H1 (cell line): Measurements from ENCODE around the gene NELL1. TPM values are rescaled to one million over a fixed set of nuclear protein-coding genes. Genes with fewer than 3 reads are reported as not detected.

ENCODE experiments used
- CTCF ChIA-PET: fragments of 300-600 bp; sonication (Branson Sonifier 250); formaldehyde crosslinking; loops from one replicate; lab custom pipeline; 2021; ENCODE audit not compliant: partially characterized antibody; lab: Charles Lee
- POLR2A ChIA-PET: fragments of 300-600 bp; sonication (Branson Sonifier 250); formaldehyde crosslinking; loops from one replicate; lab custom pipeline; 2021; ENCODE audit warnings: inconsistent platforms; ENCODE audit not compliant: partially characterized antibody; lab: Charles Lee
- DNase-seq, 2 experiments: peaks; one replicate each; pipeline versions ENCODE4 v3.0.0 to v3.0.0-alpha.2; 2010 to 2022; ENCODE audit warnings: low spot score in 2 of 2, low read depth in 1 of 2, mixed read lengths in 1 of 2
- FAIRE-seq: peaks from 2 replicates; lab custom pipeline; 2011; peaks lifted over from hg19 to GRCh38; lab: Jason Lieb, UNC
- H2AFZ ChIP-seq: 2 replicates; pipeline ENCODE4 v1.8.1; 2012; ENCODE audit warnings: low read length, inconsistent platforms
- H2AK5ac ChIP-seq: 2 replicates; pipeline ENCODE4 v1.6.1; 2013; ENCODE audit warnings: low read depth, low read length
- H2BK120ac ChIP-seq: replicated peaks from 2 replicates; pipeline ENCODE3; 2013; ENCODE audit warnings: low read depth, low read length, inconsistent platforms
- H2BK12ac ChIP-seq: 2 replicates; pipeline ENCODE4 v1.6.1; 2013; ENCODE audit warnings: low read depth, low read length
- H2BK15ac ChIP-seq: 2 replicates; pipeline ENCODE4 v1.6.1; 2013; ENCODE audit warnings: low read length
- H2BK20ac ChIP-seq: 2 replicates; pipeline ENCODE4 v1.6.1; 2013; ENCODE audit warnings: low read length
- H2BK5ac ChIP-seq: 2 replicates; pipeline ENCODE4 v1.6.1; 2013; ENCODE audit warnings: low read depth, low read length
- H3K14ac ChIP-seq: 2 replicates; pipeline ENCODE4 v1.6.1; 2013; ENCODE audit warnings: inconsistent platforms; ENCODE audit not compliant: insufficient read length
- H3K18ac ChIP-seq: 2 replicates; pipeline ENCODE4 v1.6.1; 2013; ENCODE audit warnings: low read length; ENCODE audit errors: extremely low read depth
- H3K23ac ChIP-seq: 2 replicates; pipeline ENCODE4 v1.6.1; 2013; ENCODE audit warnings: inconsistent platforms; ENCODE audit not compliant: insufficient read length
- H3K23me2 ChIP-seq: 2 replicates; pipeline ENCODE4 v1.6.1; 2013; ENCODE audit warnings: low read depth, low read length
- H3K27ac ChIP-seq: 2 replicates; pipeline ENCODE4 v1.6.1; 2011; ENCODE audit warnings: low read depth, low read length, inconsistent platforms
- H3K27me3 ChIP-seq, 4 experiments: replicated peaks in 1 of 4; 1 replicate in 1 of 4; 2 replicates in 3 of 4; pipeline versions ENCODE4 v1.6.1 to v1.8.1; 2011 to 2013; ENCODE audit warnings: low read length in 3 of 4, mild to moderate bottlenecking in 3 of 4, inconsistent platforms in 2 of 4, mixed read lengths in 2 of 4, moderate library complexity in 1 of 4; ENCODE audit not compliant: control insufficient read depth in 3 of 4, insufficient read depth in 3 of 4; ENCODE audit errors: extremely low read depth in 1 of 4
- H3K36me3 ChIP-seq, 4 experiments: 2 replicates each; pipeline versions ENCODE4 v1.6.1 to v1.8.1; 2011 to 2013; ENCODE audit warnings: mild to moderate bottlenecking in 4 of 4, low read length in 3 of 4, moderate library complexity in 2 of 4, control low read depth in 1 of 4, inconsistent platforms in 1 of 4; ENCODE audit not compliant: insufficient read depth in 4 of 4, control insufficient read depth in 2 of 4
- H3K4ac ChIP-seq: replicated peaks from 2 replicates; pipeline ENCODE3; 2013; ENCODE audit warnings: low read length, low read depth, mixed read lengths, inconsistent platforms; ENCODE audit not compliant: insufficient read length
- H3K4me1 ChIP-seq, 4 experiments: replicated peaks in 1 of 4; 1 replicate in 1 of 4; 2 replicates in 3 of 4; pipeline versions ENCODE4 v1.6.1 to v1.8.1; 2011 to 2013; ENCODE audit warnings: low read length in 3 of 4, inconsistent platforms in 2 of 4, mixed read lengths in 1 of 4; ENCODE audit not compliant: insufficient read depth in 4 of 4, control insufficient read depth in 3 of 4
- H3K4me2 ChIP-seq, 2 experiments: 2 replicates each; pipeline versions ENCODE4 v1.6.1 to v1.8.1; 2011 to 2013; ENCODE audit warnings: low read depth in 2 of 2, low read length in 2 of 2, control low read depth in 1 of 2, inconsistent platforms in 1 of 2, mild to moderate bottlenecking in 1 of 2; ENCODE audit not compliant: insufficient read depth in 1 of 2
- H3K4me3 ChIP-seq, 4 experiments: fragments of 200-600, 300-600 bp in 1 of 4; sonication (generic), shearing (Covaris generic), sonication (Bioruptor Twin) in 1 of 4; 2 replicates each; pipeline versions ENCODE4 v1.5.1 to v1.8.1; 2011 to 2016; ENCODE audit warnings: low read length in 4 of 4, low read depth in 3 of 4, control low read depth in 2 of 4, inconsistent platforms in 2 of 4, mild to moderate bottlenecking in 2 of 4, mixed read lengths in 1 of 4, moderate library complexity in 1 of 4; ENCODE audit not compliant: insufficient read depth in 2 of 4; ENCODE audit errors: extremely low read depth in 1 of 4
- H3K56ac ChIP-seq: replicated peaks from 2 replicates; pipeline ENCODE3; 2013; ENCODE audit warnings: low read depth, mild to moderate bottlenecking, mixed read lengths, low read length, inconsistent platforms; ENCODE audit not compliant: insufficient read length
- H3K79me1 ChIP-seq: 2 replicates; pipeline ENCODE4 v1.6.1; 2013; ENCODE audit warnings: low read depth, low read length, control low read depth
- H3K79me2 ChIP-seq, 2 experiments: 2 replicates each; pipeline versions ENCODE4 v1.6.1 to v1.8.1; 2012 to 2013; ENCODE audit warnings: low read length in 2 of 2, mild to moderate bottlenecking in 2 of 2, inconsistent platforms in 1 of 2; ENCODE audit not compliant: insufficient read depth in 2 of 2, control insufficient read depth in 1 of 2
- H3K9ac ChIP-seq, 4 experiments: replicated peaks in 1 of 4; 1 replicate in 1 of 4; 2 replicates in 3 of 4; pipeline versions ENCODE4 v1.6.1 to v1.8.1; 2011 to 2013; ENCODE audit warnings: low read depth in 3 of 4, low read length in 3 of 4, control low read depth in 2 of 4, mild to moderate bottlenecking in 2 of 4, moderate library complexity in 2 of 4, inconsistent platforms in 1 of 4; ENCODE audit errors: extremely low read depth in 1 of 4
- H3K9me3 ChIP-seq, 2 experiments: 2 replicates each; pipeline versions ENCODE4 v1.6.1 to v1.8.1; 2012 to 2013; ENCODE audit warnings: mild to moderate bottlenecking in 2 of 2, moderate library complexity in 2 of 2, control low read depth in 1 of 2, inconsistent platforms in 1 of 2, low read depth in 1 of 2, low read length in 1 of 2, mixed read lengths in 1 of 2; ENCODE audit not compliant: insufficient read depth in 2 of 2
- H4K20me1 ChIP-seq, 2 experiments: replicated peaks in 1 of 2; 2 replicates each; pipeline versions ENCODE3 to v1.8.1; 2011 to 2013; ENCODE audit warnings: inconsistent platforms in 2 of 2, low read length in 2 of 2, mild to moderate bottlenecking in 1 of 2; ENCODE audit not compliant: insufficient read depth in 2 of 2, control insufficient read depth in 1 of 2
- H4K5ac ChIP-seq: 2 replicates; pipeline ENCODE4 v1.6.1; 2013; ENCODE audit warnings: low read length, low read depth, mixed read lengths, inconsistent platforms; ENCODE audit not compliant: insufficient read length
- H4K8ac ChIP-seq: 2 replicates; pipeline ENCODE4 v1.8.0; 2013; ENCODE audit warnings: mild to moderate bottlenecking, moderate library complexity, low read length, inconsistent platforms; ENCODE audit not compliant: insufficient read depth; ENCODE audit errors: extremely low read depth
- H4K91ac ChIP-seq: replicated peaks from 2 replicates; pipeline ENCODE3; 2013; ENCODE audit warnings: low read length, mixed read lengths, inconsistent platforms; ENCODE audit not compliant: insufficient read length
- EZH2 ChIP-seq: fragments of 200-600 bp; sonication (generic); IDR thresholded peaks from 2 replicates; pipeline ENCODE4 v1.7.1; 2012; ENCODE audit warnings: low read depth, mild to moderate bottlenecking, moderate library complexity, low read length, inconsistent platforms; ENCODE audit not compliant: severe bottlenecking
- TAF1 ChIP-seq: IDR thresholded peaks from 2 replicates; pipeline ENCODE4 v1.6.1; 2011; ENCODE audit warnings: mild to moderate bottlenecking, low read depth, low read length
- USF2 ChIP-seq: IDR thresholded peaks from 2 replicates; pipeline ENCODE4 v1.6.1; 2011; ENCODE audit warnings: low read length, improper control_type of control experiment
- whole genome bisulfite sequencing, 2 experiments: shearing (Covaris generic) in 1 of 2; methylation state at CpG; one replicate each; pipeline versions ENCODE4 v1.1.6 to v1.1.7; 2013 to 2015; ENCODE audit warnings: low lambda C conversion rate in 2 of 2, mixed read lengths in 2 of 2, inconsistent platforms in 1 of 2, low coverage in 1 of 2, missing lambda C conversion rate in 1 of 2; ENCODE audit not compliant: insufficient replicate concordance in 2 of 2, insufficient coverage in 1 of 2, insufficient read length in 1 of 2; ENCODE audit errors: extremely low coverage in 1 of 2, missing lambda C conversion rate in 1 of 2; 5-methylcytosine and 5-hydroxymethylcytosine counted together
- polyA plus RNA-seq, 7 experiments: library from polyadenylated mRNA; depleted of rRNA in 3 of 7; stranded (reverse) in 5 of 7; unstranded in 2 of 7; fragments of >200 nt in 5 of 7; fragments of 200-250 nt in 2 of 7; gene quantifications; 1 replicate in 5 of 7; 2 replicates in 1 of 7; 4 replicates in 1 of 7; pipeline versions ENCODE4 v1.2.1 to v1.2.3, GENCODE V29; 2011 to 2013; ENCODE audit warnings: missing spikeins in 2 of 7, mixed read lengths in 2 of 7
- total RNA-seq: library from RNA; stranded (reverse); fragmentation: NEBNext Ultra II Directional; extraction: Animal tissue kit (Norgen Biotek cat#: 25700); gene quantifications from 2 replicates; pipeline ENCODE4 v1.2.1, GENCODE V29; 2021

The NELL1 gene
- total and polyA plus RNA-seq, 2 of the 8 experiments (the other 6 are each of a cell fraction or from before 2014, with no cell fraction given), result 0.21 TPM; not detected in 1

DNA sequence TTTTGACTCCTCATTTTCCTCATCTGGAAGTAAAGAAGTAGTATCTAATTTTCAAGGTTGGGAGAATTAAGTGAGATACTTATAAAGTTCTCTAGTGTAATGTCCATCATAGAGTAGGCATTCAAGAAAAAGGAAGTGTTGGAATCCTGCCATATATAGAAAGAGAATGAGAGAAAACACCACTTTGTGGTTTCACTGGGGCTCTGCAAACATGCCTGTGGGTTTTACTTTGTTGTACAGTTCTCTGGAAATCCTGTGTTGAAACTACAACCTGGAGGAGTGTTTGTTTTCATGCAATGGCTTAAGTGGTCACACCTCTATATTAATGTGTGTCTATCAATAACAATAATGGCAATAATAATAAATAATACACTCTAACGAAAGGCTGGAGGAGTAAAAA is 741.7 kb downstream of the NELL1 start:
- Histone ChIP-seq H3K23me2 (no peaks in the 10 kb centered on the region), H2AFZ (no peak overlapping the region), H3K4me1 (no peaks in the 10 kb centered on the region), H3K79me1 (no peaks in the 10 kb centered on the region), H3K9ac (no peak overlapping the region), H2BK15ac (no peak overlapping the region), H3K27ac (no peak overlapping the region), H3K9me3 (no peaks in the 10 kb centered on the region), H3K23ac (no peak overlapping the region), H3K27me3 (no peaks in the 10 kb centered on the region), H3K36me3 (no peaks in the 10 kb centered on the region), H4K20me1 (no peaks in the 10 kb centered on the region), H3K79me2 (no peaks in the 10 kb centered on the region), H3K4me3 (no peak overlapping the region), H2BK5ac (no peak overlapping the region), H3K18ac (no peak overlapping the region), H2BK20ac (no peak overlapping the region), H3K4ac (no peak overlapping the region), H2BK12ac (no peak overlapping the region), H4K91ac (no peak overlapping the region), H3K4me2 (no peak overlapping the region), H2BK120ac (no peak overlapping the region), H3K14ac (no peak overlapping the region), H4K5ac (no peak overlapping the region), H2AK5ac (no peak overlapping the region), H3K56ac (no peak overlapping the region), H4K8ac (no peak overlapping the region)
- CTCF ChIA-PET, result no interaction called here
- WGBS, 2 experiments, result 0% methylated on average over 1 of the region's 1 CpG; no CpG with 5 or more reads in 1 of the 2 experiments
- POLR2A ChIA-PET, result no interaction called here
- FAIRE-seq, result no peak
- DNase-seq, result no peak
- no peak for TF ChIP-seq TAF1
- TF ChIP-seq USF2, result no peak
- no peak for TF ChIP-seq EZH2
